Activated T-cell treated with anti-CD3 and anti-CD28 coated beads for 1 hour (primary cell): ENCODE results near the gene SIAH3.
"Not testable (repeated sequence)": the region's sequence is repeated elsewhere in the genome, so short reads cannot be mapped to it uniquely, and the experiment has no call there.

Source experiments
- DNase-seq: peaks from one replicate; pipeline ENCODE4 v3.0.0-alpha.2; 2020; ENCODE audit warnings: low read depth

Gene SIAH3

GRCh38 chr13:45783346-45784043 is 68.1 kb downstream of the SIAH3 start:
- no peak for DNase-seq

- no peak for DNase-seq
Measured at GRCh38 chr13:45782327-45783045, 69.1 kb downstream of the SIAH3 start.

GRCh38 chr13:45781553-45782326 is 69.8 kb downstream of the SIAH3 start:
- no peak for DNase-seq

GRCh38 chr13:45779901-45780300 is 71.7 kb downstream of the SIAH3 start:
- DNase-seq, result no peak

- DNase-seq, result no peak
Measured at GRCh38 chr13:45778882-45779281, 72.7 kb downstream of the SIAH3 start.

GRCh38 chr13:45776748-45777147 is 74.8 kb downstream of the SIAH3 start:
- no peak for DNase-seq

- no peak for DNase-seq
Measured at GRCh38 chr13:45775401-45775963, 76.1 kb downstream of the SIAH3 start.

- DNase-seq, result no peak
Measured at GRCh38 chr13:45773944-45774343, 77.6 kb downstream of the SIAH3 start.

- DNase-seq, result no peak
Measured at GRCh38 chr13:45773236-45773635, 78.3 kb downstream of the SIAH3 start.

- no peak for DNase-seq
Measured at GRCh38 chr13:45770886-45771285, 80.7 kb downstream of the SIAH3 start.

- no peak for DNase-seq
Measured at GRCh38 chr13:45768656-45769479, 82.7 kb downstream of the SIAH3 start.

- DNase-seq, result no peak
Measured at GRCh38 chr13:45765464-45765863, 86.1 kb downstream of the SIAH3 start.

- DNase-seq, result no peak
Measured at GRCh38 chr13:45763419-45763818, 88.1 kb downstream of the SIAH3 start.

- not testable (repeated sequence) for DNase-seq
Measured at GRCh38 chr13:45757589-45757988, 94.0 kb downstream of the SIAH3 start.

- DNase-seq, result not testable (repeated sequence)
Measured at GRCh38 chr13:45756498-45756897, 95.1 kb downstream of the SIAH3 start.

GRCh38 chr13:45752510-45752909 is 99.0 kb downstream of the SIAH3 start:
- no peak for DNase-seq

GRCh38 chr13:45751885-45752284 is 99.7 kb downstream of the SIAH3 start:
- DNase-seq, result no peak

GRCh38 chr13:45750566-45750965 is 101.0 kb downstream of the SIAH3 start:
- no peak for DNase-seq

- no peak for DNase-seq
Measured at GRCh38 chr13:45748941-45749759, 102.4 kb downstream of the SIAH3 start.

- no peak for DNase-seq
Measured at GRCh38 chr13:45747071-45747470, 104.5 kb downstream of the SIAH3 start.

GRCh38 chr13:45744979-45745378 is 106.6 kb downstream of the SIAH3 start:
- DNase-seq, result no peak
